HT-29 (cell line): ENCODE results near the gene STRIP2. TPM values are rescaled to one million over a fixed set of nuclear protein-coding genes. Genes with fewer than 3 reads are reported as not detected.
"Not testable (repeated sequence)": the region's sequence is repeated elsewhere in the genome, so short reads cannot be mapped to it uniquely, and the experiment has no call there.

ENCODE experiments used
- DNase-seq: peaks from one replicate; pipeline ENCODE4 v3.0.0-alpha.2; 2015; ENCODE audit warnings: low spot score
- total RNA-seq: library from RNA; depleted of rRNA; stranded (reverse); fragments of >200 nt; shearing (Covaris generic); gene quantifications from 2 replicates; pipeline ENCODE4 v1.2.3, GENCODE V29; 2014

Gene STRIP2
- total RNA-seq, 1 experiment from 2014 or later = 3.1 TPM

DNA sequence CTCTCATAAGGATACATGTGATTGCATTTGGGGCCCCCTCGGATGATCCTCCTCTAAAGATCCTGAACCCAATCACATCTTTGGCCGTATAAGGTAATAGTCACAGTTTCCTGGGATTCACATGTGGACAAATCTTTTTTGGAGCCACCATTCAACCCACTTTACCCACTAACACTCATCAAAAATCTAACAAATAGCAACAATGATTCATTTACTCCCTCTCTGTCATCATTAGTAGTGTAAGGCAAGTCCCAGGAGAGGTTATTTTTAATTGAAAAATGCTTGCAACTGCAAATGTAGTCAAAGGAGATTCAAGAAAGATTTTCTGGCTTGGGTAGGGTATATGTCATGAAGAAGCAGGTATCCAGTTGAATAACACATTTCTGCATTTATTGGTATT is 58.2 kb downstream of the STRIP2 start:
- DNase-seq = no peak

DNA sequence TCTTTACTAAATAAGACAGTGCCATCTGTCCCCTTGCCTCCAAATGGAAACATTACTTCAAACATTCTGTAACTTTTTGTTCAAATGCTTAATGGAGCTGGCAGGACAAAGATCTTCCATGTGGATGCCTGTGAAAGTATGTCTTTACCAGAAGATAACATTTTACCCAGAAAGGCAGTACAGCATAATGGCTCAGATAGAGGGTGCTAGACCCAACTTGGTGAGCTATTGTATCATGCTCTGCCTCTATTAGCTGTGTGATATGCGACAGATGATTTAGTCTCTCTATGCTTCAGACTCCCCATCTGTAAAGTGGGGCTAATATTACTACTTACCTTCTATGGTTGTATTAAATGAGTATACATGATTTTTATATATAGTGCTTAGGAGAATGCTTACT is 59.3 kb downstream of the STRIP2 start:
- DNase-seq = no peak

GRCh38 chr7:129494041-129494440 is 59.8 kb downstream of the STRIP2 start:
- no peak for DNase-seq

- no peak for DNase-seq
Measured at GRCh38 chr7:129495987-129496386, 61.8 kb downstream of the STRIP2 start.

- no peak for DNase-seq
Measured at GRCh38 chr7:129496653-129497052, 62.4 kb downstream of the STRIP2 start.

- DNase-seq = no peak
Measured at GRCh38 chr7:129497156-129497555, 62.9 kb downstream of the STRIP2 start.

GRCh38 chr7:129498021-129498420 is 63.8 kb downstream of the STRIP2 start:
- DNase-seq = no peak

GRCh38 chr7:129499999-129500398 is 65.8 kb downstream of the STRIP2 start:
- DNase-seq = no peak

DNA sequence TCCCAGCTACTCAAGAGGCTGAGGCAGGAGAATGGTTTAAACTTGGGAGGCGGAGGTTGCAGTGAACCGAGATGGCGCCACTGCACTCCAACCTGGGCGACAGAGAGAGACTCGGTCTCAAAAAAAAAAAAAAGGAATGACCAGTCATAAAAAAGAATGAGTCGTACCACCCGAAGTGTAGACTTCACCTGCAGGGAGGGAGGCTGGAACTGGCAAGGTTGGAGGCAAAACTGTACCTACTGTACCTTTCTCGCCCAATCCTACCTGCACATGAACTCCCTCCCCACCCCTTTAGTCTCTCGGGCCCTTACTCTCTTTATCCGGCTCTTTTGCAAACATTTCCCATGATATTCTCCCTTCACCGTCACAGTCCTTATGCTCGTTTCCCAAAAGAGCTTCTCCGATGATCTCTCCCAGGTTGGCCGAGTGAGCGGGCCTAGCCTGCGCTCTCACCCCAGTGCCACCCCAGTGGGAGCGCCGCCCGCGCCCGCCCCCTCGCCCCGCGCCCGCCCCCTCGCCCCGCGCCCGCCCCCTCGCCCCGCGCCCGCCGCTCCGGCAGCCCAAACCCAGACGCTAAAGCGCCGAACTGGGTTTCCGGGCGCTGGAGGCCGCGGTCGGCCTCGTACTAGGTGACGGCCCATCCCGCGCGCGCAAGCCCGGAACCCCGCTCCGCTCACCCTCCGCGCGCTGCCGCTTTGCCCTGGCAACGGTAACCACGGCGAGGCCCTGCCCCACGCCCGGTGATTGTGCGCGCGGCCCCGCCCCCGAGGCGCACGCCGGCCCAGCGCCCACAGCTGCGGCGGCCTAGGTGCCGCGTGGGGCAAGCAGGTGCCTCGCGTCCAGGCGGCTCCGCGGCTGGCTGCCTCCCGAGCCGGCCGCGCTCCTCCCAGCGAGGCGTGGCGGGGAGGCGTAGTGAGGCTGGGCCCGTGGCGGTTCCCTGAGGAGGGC is 67.8 kb downstream of the STRIP2 start, which contains the start of gene SMKR1:
Gene SMKR1 (plus strand): TSS at position 772 of the 948 bp plus-strand sequence. CDS start 294 bp downstream, outside the sequence.
- DNase-seq = peak; percentile 58

DNA sequence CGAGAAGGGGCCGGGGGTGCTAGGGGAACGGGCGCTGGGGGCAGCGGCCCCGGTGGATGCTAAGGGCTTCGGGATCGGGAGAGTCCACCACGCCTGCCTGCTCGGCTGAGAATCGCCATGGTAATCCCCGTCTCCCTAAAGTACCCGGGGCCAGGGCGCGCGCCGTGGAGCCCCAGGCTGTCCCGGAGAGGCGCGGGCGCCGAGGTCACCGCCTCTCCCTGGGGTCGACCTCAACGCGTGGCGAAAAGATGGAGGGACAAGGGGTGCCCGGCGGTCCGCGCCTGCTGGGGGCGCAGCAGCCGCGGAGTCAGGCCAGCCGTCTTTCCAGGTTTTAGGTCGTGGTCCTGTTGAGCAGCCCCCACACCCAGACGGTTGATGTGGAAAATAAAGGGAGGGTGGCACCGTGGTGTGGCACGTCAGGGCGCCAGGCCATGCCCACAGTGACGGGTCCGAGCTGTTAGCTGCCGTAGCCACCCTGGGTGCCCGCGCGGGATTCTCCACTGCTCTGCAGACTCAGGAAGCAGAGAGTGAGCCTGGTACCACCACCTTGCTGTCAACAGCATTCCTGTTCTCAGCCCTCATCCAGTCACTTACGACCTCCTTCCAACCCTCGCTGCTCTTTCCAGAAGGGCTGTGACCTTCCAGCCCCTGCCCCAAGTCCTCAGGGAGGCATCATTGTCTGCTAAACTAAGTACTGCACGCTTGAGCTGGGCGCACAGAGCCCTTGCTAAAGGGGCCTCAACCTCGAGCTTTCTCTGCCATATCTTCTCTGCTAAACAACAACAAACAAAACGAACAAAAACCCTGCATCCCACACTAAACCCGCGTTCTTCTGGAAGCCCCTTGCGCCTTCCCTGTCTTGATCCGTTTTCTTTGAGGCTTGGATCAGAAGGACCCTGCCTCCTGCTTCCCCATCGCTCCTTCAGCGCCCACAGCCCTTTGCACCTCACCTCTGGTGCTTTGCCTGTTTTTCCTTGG is 68.8 kb downstream of the STRIP2 start:
- no peak for DNase-seq

GRCh38 chr7:129503725-129504124 is 69.5 kb downstream of the STRIP2 start:
- no peak for DNase-seq

DNA sequence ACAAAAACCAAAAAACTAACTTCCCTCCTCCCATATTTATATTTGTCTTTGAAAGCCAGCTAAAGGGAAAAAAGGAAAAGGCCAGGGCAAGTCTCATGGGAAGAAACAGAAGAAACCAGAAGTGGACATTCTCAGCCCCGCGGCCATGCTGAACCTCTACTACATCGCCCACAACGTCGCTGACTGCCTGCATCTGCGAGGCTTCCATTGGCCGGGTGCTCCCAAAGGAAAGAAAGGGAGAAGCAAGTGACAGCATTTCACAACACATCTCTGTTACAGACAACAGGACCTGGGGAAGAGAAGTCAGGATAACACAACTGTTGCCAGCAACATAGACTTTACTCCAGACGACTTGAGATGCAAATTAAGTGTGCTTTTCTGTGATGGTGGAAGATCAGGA is 78.0 kb downstream of the STRIP2 start:
- no peak for DNase-seq

GRCh38 chr7:129513546-129513945 is 79.3 kb downstream of the STRIP2 start:
- DNase-seq = no peak

GRCh38 chr7:129514683-129515082 is 80.5 kb downstream of the STRIP2 start:
- DNase-seq = no peak

- no peak for DNase-seq
Measured at GRCh38 chr7:129515381-129515780, 81.1 kb downstream of the STRIP2 start.

GRCh38 chr7:129517931-129518330 is 83.7 kb downstream of the STRIP2 start:
- no peak for DNase-seq

DNA sequence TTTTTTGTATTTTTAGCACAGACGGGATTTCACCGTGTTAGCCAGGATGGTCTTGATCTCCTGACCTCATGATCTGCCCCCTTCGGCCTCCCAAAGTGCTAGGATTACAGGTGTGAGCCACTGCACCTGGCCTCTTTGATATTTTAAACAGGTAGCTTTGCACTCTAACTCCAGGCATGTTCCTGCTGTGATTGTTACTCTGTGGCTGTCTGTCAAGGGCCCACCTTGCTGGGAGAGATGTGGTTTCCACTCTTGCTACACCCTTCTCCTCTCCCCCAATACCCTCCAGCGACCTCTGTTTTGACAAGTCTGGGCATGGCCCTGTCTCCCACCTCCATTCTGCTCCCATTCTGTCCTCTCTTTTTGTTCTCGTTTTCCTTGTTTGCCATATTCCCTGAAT is 85.2 kb downstream of the STRIP2 start:
- DNase-seq = no peak

- no peak for DNase-seq
Measured at GRCh38 chr7:129522088-129522970, 88.1 kb downstream of the STRIP2 start.

DNA sequence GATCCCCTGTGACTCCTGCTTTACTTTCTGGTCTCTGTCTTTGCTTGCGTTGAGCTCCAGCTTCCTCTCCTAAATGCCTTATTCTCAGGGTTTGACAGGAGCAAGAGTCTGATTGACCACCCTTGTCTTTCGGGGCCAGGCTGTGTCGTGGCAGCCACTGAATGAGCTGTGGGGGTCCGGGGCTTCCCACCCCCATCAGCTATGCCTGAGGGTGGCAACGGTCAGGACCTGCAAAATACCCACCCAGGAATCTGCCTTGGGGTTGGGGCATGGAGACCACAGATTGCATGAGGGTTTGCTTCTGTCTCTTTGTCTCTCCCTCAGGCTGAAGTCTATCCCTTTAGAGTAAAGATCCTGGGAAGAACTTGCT is 88.7 kb downstream of the STRIP2 start:
- no peak for DNase-seq

- no peak for DNase-seq
Measured at GRCh38 chr7:129523924-129524323, 89.7 kb downstream of the STRIP2 start.

DNA sequence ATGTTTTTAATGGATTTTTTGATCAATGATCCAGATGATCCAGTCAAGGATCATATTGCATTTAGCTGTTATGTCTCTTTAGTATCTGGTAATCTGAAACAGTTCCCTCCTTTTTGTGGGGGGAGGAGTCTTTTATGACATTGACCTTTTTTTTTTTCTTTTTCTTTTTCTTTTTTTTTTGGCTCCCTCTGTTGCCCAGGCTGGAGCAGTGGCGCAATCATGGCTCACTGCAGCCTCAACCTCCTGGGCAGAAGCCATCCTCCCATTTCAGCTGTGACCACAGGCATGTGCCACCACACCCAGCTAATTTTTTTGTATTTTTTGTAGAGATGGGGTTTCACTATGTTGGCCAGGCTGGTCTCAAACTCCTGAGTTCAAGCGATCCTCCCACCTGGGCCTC is 90.2 kb downstream of the STRIP2 start:
- DNase-seq = not testable (repeated sequence)
